ENCODE measurements around the gene LIMS3. TPM values are rescaled to one million over a fixed set of nuclear protein-coding genes. Genes with fewer than 3 reads are reported as not detected.

LIMS3 gene
- total RNA-seq = 2.5 TPM

GRCh38 chr2:109898462-109899336 lies at the start of gene LIMS3:
TSS of gene LIMS3 (plus strand) at chr2:109898688. CDS start at chr2:109898729, 41 bp downstream.

Other genes with a start within 250 kb of the LIMS3 start
- gene RGPD5, start 104.4 kb upstream of the LIMS3 start, total RNA-seq = 140 TPM
- 1.3 TPM for gene MALL, start 217.1 kb downstream of the LIMS3 start, total RNA-seq

All from parietal lobe (tissue), 1 donor.